Neural cell (in vitro differentiated cells): ENCODE results near the gene LRRTM3. TPM values are rescaled to one million over a fixed set of nuclear protein-coding genes. Genes with fewer than 3 reads are reported as not detected.

Experiments used
- H2AFZ ChIP-seq: fragments of 200-600, 300-800 bp; sonication (generic), shearing (Covaris generic); 2 replicates; pipeline ENCODE4 v1.6.0; 2014; ENCODE audit warnings: low read depth, mild to moderate bottlenecking, antibody characterized with exemption, low read length, moderate library complexity
- H3F3A ChIP-seq: fragments of 200-600 bp; shearing (Covaris generic); 2 replicates; pipeline ENCODE4 v1.6.1; 2016; ENCODE audit warnings: mild to moderate bottlenecking, moderate library complexity, mixed read lengths, antibody characterized with exemption, low read length; ENCODE audit not compliant: insufficient read depth, poor library complexity, severe bottlenecking
- H3K27ac ChIP-seq: fragments of 200-600, 300-800 bp; sonication (generic), shearing (Covaris generic); 2 replicates; pipeline ENCODE4 v1.5.1; 2014; ENCODE audit warnings: mild to moderate bottlenecking, low read length, moderate library complexity
- H3K27me3 ChIP-seq: fragments of 300-800, 200-600 bp; sonication (generic), shearing (Covaris generic); 2 replicates; pipeline ENCODE4 v1.6.0; 2014; ENCODE audit warnings: mild to moderate bottlenecking, low read depth, low read length, moderate library complexity; ENCODE audit not compliant: insufficient read depth
- H3K36me3 ChIP-seq: fragments of 300-800, 200-600 bp; sonication (generic), shearing (Covaris generic); 2 replicates; pipeline ENCODE4 v1.5.1; 2014; ENCODE audit warnings: mild to moderate bottlenecking, antibody characterized with exemption, low read length, moderate library complexity; ENCODE audit not compliant: insufficient read depth
- H3K4me2 ChIP-seq: fragments of 300-800, 200-600 bp; sonication (generic), shearing (Covaris generic); 2 replicates; pipeline ENCODE4 v1.6.0; 2014; ENCODE audit warnings: mild to moderate bottlenecking, low read length
- H3K4me3 ChIP-seq: fragments of 300-800, 200-600 bp; sonication (generic), shearing (Covaris generic); 2 replicates; pipeline ENCODE4 v1.5.1; 2014; ENCODE audit warnings: mild to moderate bottlenecking, low read length, moderate library complexity
- H3K79me2 ChIP-seq: fragments of 200-600 bp; shearing (Covaris generic); replicated peaks from 2 replicates; pipeline ENCODE4 v1.6.0; 2014; ENCODE audit warnings: mild to moderate bottlenecking, low read length, moderate library complexity; ENCODE audit not compliant: insufficient read depth
- H3K9ac ChIP-seq: fragments of 300-800, 200-600 bp; sonication (generic), shearing (Covaris generic); 2 replicates; pipeline ENCODE4 v1.6.1; 2016; ENCODE audit warnings: mild to moderate bottlenecking, low read length, mixed read lengths
- H3K9me2 ChIP-seq: fragments of 200-600 bp; shearing (Covaris generic); 2 replicates; pipeline ENCODE4 v1.6.1; 2016; ENCODE audit warnings: mild to moderate bottlenecking, low read length, mixed read lengths; ENCODE audit not compliant: insufficient read depth
- H3K9me3 ChIP-seq: fragments of 200-600, 300-800 bp; sonication (generic), shearing (Covaris generic); 2 replicates; pipeline ENCODE4 v1.6.1; 2016; ENCODE audit warnings: mild to moderate bottlenecking, mixed run types, low read length, moderate library complexity, mixed read lengths
- H4K20me1 ChIP-seq: fragments of 200-600 bp; shearing (Covaris generic); 2 replicates; pipeline ENCODE4 v1.6.1; 2016; ENCODE audit warnings: mild to moderate bottlenecking, mixed run types; ENCODE audit not compliant: insufficient read depth
- EP300 ChIP-seq: fragments of 450-650 bp; conservative IDR thresholded peaks from 2 replicates; pipeline ENCODE4 v1.6.1; 2014; ENCODE audit warnings: antibody characterized with exemption, mild to moderate bottlenecking, moderate library complexity; ENCODE audit not compliant: poor library complexity, severe bottlenecking
- EZH2 ChIP-seq: fragments of 200-600, 300-800 bp; shearing (Covaris generic), sonication (generic); IDR thresholded peaks from 2 replicates; pipeline ENCODE4 v1.6.1; 2014; ENCODE audit warnings: antibody characterized with exemption, low read length, borderline replicate concordance, mild to moderate bottlenecking; ENCODE audit not compliant: insufficient read depth, poor library complexity, severe bottlenecking
- MXI1 ChIP-seq: fragments of 450-650 bp; conservative IDR thresholded peaks from 2 replicates; pipeline ENCODE4 v1.6.1; 2014; ENCODE audit warnings: antibody characterized with exemption, mild to moderate bottlenecking; ENCODE audit not compliant: poor library complexity, severe bottlenecking
- POLR2AphosphoS5 ChIP-seq: IDR thresholded peaks from 2 replicates; pipeline ENCODE4 v1.6.1; 2012
- RAD21 ChIP-seq: fragments of 450-650 bp; conservative IDR thresholded peaks from 2 replicates; pipeline ENCODE4 v1.6.1; 2014; ENCODE audit warnings: antibody characterized with exemption, mild to moderate bottlenecking, moderate library complexity
- SMC3 ChIP-seq: fragments of 450-650 bp; conservative IDR thresholded peaks from 2 replicates; pipeline ENCODE4 v1.6.1; 2014; ENCODE audit warnings: antibody characterized with exemption, mild to moderate bottlenecking, moderate library complexity; ENCODE audit not compliant: poor library complexity
- TAF1 ChIP-seq: IDR thresholded peaks from 2 replicates; pipeline ENCODE4 v1.6.1; 2012; ENCODE audit warnings: low read depth
- polyA plus RNA-seq: library from polyadenylated mRNA; depleted of rRNA; stranded (reverse); fragments of >200 nt; gene quantifications from 2 replicates; pipeline ENCODE4 v1.2.3, GENCODE V29; 2014
- TF ChIP-seq, protein P1 (sequence below): fragments of 450-650 bp; IDR thresholded peaks from 2 replicates; pipeline ENCODE4 v1.5.1; 2014; ENCODE audit warnings: antibody characterized with exemption, mild to moderate bottlenecking, moderate library complexity; ENCODE audit not compliant: poor library complexity, severe bottlenecking
- TF ChIP-seq, protein P2 (sequence below): IDR thresholded peaks from 2 replicates; pipeline ENCODE4 v1.6.1; 2012; ENCODE audit warnings: borderline replicate concordance

The LRRTM3 gene
- polyA plus RNA-seq, 1 donor from 2014 or later, result 3.2 TPM

DNA sequence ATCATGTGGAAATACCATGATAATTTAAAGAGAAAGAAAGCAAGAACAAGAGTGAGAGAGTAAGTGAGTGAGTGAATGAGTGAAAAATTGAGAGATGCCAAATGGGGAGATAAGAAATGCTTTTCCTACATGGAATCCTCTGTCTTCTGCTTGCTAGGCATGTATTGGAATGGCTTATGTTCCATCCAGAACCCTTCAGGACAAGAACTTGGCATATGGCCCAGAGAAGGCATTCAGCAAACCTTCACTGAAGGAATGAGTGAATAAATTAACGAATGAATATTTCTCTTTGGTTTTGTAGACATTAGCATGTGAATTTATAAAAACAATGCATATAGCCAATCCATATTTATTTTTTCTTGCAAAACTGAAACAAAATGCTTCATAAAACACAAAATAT is 162.2 kb downstream of the LRRTM3 start:
- H3K36me3 ChIP-seq, result no peaks in the 10 kb centered on the region
- no peak overlapping the region for H3K4me2 ChIP-seq
- H2AFZ ChIP-seq, result no peak overlapping the region
- no peak overlapping the region for H3K4me3 ChIP-seq
- no peaks in the 10 kb centered on the region for H3K27me3 ChIP-seq
- no peak overlapping the region for H3K27ac ChIP-seq
- no peaks in the 10 kb centered on the region for H3F3A ChIP-seq
- no peaks in the 10 kb centered on the region for H3K9me2 ChIP-seq
- H3K9ac ChIP-seq, result no peak overlapping the region
- no peaks in the 10 kb centered on the region for H3K9me3 ChIP-seq
- H4K20me1 ChIP-seq, result no peaks in the 10 kb centered on the region
- no peaks in the 10 kb centered on the region for H3K79me2 ChIP-seq
- TF ChIP-seq EZH2 (no peak), RAD21 (no peak), POLR2AphosphoS5 (no peak), SMC3 (no peak)
- TF ChIP-seq, protein P1, sequence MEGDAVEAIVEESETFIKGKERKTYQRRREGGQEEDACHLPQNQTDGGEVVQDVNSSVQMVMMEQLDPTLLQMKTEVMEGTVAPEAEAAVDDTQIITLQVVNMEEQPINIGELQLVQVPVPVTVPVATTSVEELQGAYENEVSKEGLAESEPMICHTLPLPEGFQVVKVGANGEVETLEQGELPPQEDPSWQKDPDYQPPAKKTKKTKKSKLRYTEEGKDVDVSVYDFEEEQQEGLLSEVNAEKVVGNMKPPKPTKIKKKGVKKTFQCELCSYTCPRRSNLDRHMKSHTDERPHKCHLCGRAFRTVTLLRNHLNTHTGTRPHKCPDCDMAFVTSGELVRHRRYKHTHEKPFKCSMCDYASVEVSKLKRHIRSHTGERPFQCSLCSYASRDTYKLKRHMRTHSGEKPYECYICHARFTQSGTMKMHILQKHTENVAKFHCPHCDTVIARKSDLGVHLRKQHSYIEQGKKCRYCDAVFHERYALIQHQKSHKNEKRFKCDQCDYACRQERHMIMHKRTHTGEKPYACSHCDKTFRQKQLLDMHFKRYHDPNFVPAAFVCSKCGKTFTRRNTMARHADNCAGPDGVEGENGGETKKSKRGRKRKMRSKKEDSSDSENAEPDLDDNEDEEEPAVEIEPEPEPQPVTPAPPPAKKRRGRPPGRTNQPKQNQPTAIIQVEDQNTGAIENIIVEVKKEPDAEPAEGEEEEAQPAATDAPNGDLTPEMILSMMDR, result no peak
- TF ChIP-seq, protein P2, sequence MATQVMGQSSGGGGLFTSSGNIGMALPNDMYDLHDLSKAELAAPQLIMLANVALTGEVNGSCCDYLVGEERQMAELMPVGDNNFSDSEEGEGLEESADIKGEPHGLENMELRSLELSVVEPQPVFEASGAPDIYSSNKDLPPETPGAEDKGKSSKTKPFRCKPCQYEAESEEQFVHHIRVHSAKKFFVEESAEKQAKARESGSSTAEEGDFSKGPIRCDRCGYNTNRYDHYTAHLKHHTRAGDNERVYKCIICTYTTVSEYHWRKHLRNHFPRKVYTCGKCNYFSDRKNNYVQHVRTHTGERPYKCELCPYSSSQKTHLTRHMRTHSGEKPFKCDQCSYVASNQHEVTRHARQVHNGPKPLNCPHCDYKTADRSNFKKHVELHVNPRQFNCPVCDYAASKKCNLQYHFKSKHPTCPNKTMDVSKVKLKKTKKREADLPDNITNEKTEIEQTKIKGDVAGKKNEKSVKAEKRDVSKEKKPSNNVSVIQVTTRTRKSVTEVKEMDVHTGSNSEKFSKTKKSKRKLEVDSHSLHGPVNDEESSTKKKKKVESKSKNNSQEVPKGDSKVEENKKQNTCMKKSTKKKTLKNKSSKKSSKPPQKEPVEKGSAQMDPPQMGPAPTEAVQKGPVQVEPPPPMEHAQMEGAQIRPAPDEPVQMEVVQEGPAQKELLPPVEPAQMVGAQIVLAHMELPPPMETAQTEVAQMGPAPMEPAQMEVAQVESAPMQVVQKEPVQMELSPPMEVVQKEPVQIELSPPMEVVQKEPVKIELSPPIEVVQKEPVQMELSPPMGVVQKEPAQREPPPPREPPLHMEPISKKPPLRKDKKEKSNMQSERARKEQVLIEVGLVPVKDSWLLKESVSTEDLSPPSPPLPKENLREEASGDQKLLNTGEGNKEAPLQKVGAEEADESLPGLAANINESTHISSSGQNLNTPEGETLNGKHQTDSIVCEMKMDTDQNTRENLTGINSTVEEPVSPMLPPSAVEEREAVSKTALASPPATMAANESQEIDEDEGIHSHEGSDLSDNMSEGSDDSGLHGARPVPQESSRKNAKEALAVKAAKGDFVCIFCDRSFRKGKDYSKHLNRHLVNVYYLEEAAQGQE, result no peak

DNA sequence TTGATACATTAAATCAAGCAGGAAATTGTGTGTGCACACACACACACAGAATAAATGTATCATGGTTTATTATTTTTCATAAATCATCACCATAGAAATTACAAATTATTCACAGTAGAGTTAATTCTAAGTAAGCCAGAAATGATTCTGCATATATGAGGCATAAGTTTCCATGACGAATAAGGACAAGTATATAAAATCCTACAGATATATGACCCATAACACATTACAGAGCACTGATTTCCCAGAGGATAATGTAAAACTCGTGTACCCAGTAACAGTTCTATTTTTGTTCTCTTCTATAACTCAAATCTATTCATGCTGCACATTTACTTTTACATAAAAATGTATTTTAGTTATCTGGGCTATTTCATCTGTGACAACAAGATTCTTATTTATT is 169.7 kb downstream of the LRRTM3 start:
- Histone ChIP-seq H3K4me3 (no peak overlapping the region), H3F3A (no peaks in the 10 kb centered on the region), H3K27me3 (no peaks in the 10 kb centered on the region)

More for the DNA sequence above, 169.7 kb downstream of the LRRTM3 start:
- no peaks in the 10 kb centered on the region for H4K20me1 ChIP-seq
- H3K9me3 ChIP-seq, result no peaks in the 10 kb centered on the region
- no peak overlapping the region for H3K4me2 ChIP-seq
- no peaks in the 10 kb centered on the region for H3K36me3 ChIP-seq
- H3K9me2 ChIP-seq, result no peaks in the 10 kb centered on the region
- no peak overlapping the region for H3K9ac ChIP-seq
- no peaks in the 10 kb centered on the region for H3K79me2 ChIP-seq
- no peak overlapping the region for H3K27ac ChIP-seq
- no peak for TF ChIP-seq TAF1
- no peak for TF ChIP-seq RAD21
- TF ChIP-seq EP300, result no peak
- no peak for TF ChIP-seq POLR2AphosphoS5
- TF ChIP-seq, protein P1, result no peak
- no peak for TF ChIP-seq SMC3
- TF ChIP-seq MXI1, result no peak
- TF ChIP-seq, protein P2, result no peak
- TF ChIP-seq EZH2, result no peak
- no peak overlapping the region for H2AFZ ChIP-seq
